Endothelial cell of umbilical vein (primary cell): ENCODE data around the gene SH3D19. TPM values are rescaled to one million over a fixed set of nuclear protein-coding genes. Genes with fewer than 3 reads are reported as not detected.

Experiments used
- BruUV-seq: library from RNA; stranded (reverse); fragments of 400-500 nt; replicated peaks from 2 replicates; lab custom pipeline; 2021; lab: Mats Ljungman, UMichigan
- CTCF ChIA-PET: fragments of 300-600, 350-600 bp; sonication (Branson Sonifier 250); formaldehyde crosslinking; loops from one replicate; lab custom pipeline; 2021; ENCODE audit warnings: antibody characterized with exemption, inconsistent platforms; lab: Charles Lee
- POLR2A ChIA-PET: fragments of 300-600, 350-600 bp; sonication (Branson Sonifier 250); formaldehyde crosslinking; loops from one replicate; lab custom pipeline; 2021; ENCODE audit warnings: antibody characterized with exemption, inconsistent platforms; lab: Charles Lee
- DNase-seq: peaks from one replicate; pipeline ENCODE4 v3.0.0-alpha.2; 2011; ENCODE audit warnings: low read depth, low spot score
- FAIRE-seq: peaks from 2 replicates; lab custom pipeline; 2011; peaks lifted over from hg19 to GRCh38; lab: Jason Lieb, UNC
- H2AFZ ChIP-seq: 2 replicates; pipeline ENCODE4 v1.6.0; 2012; ENCODE audit warnings: low read depth, low read length, control low read depth, inconsistent platforms
- H3K27ac ChIP-seq: 2 replicates; pipeline ENCODE4 v1.5.1; 2011; ENCODE audit warnings: low read depth, mild to moderate bottlenecking, control low read depth, low read length, moderate library complexity; ENCODE audit not compliant: insufficient read depth
- H3K27me3 ChIP-seq, 2 experiments: 2 replicates each; pipeline versions ENCODE4 v1.6.0 to v1.6.1; 2011; ENCODE audit warnings: low read length in 2 of 2, mixed read lengths in 1 of 2; ENCODE audit not compliant: control insufficient read depth in 2 of 2, insufficient read depth in 2 of 2
- H3K36me3 ChIP-seq, 2 experiments: 2 replicates in 1 of 2; 3 replicates in 1 of 2; pipeline ENCODE4 v1.5.1; 2011; ENCODE audit warnings: low read length in 2 of 2, mild to moderate bottlenecking in 1 of 2, moderate library complexity in 1 of 2; ENCODE audit not compliant: control insufficient read depth in 2 of 2, insufficient read depth in 2 of 2; ENCODE audit errors: extremely low read depth in 1 of 2
- H3K4me1 ChIP-seq: 3 replicates; pipeline ENCODE4 v1.5.1; 2011; ENCODE audit warnings: mild to moderate bottlenecking, low read length; ENCODE audit not compliant: control insufficient read depth, insufficient read depth; ENCODE audit errors: extremely low read depth
- H3K4me2 ChIP-seq: 2 replicates; pipeline ENCODE4 v1.6.1; 2011; ENCODE audit warnings: low read length, control low read depth, mixed read lengths; ENCODE audit not compliant: insufficient read depth
- H3K4me3 ChIP-seq, 3 experiments: fragments of 200-600 bp in 1 of 3; sonication (generic), shearing (Covaris generic) in 1 of 3; replicated peaks in 1 of 3; 2 replicates each; pipeline ENCODE4 v1.5.1; 2011 to 2016; ENCODE audit warnings: control low read depth in 3 of 3, low read length in 3 of 3, mild to moderate bottlenecking in 2 of 3, inconsistent platforms in 1 of 3, low read depth in 1 of 3, moderate library complexity in 1 of 3; ENCODE audit not compliant: insufficient read depth in 1 of 3
- H3K79me2 ChIP-seq: 2 replicates; pipeline ENCODE4 v1.6.0; 2012; ENCODE audit warnings: low read length, inconsistent platforms; ENCODE audit not compliant: control insufficient read depth, insufficient read depth
- H3K9ac ChIP-seq: replicated peaks from 2 replicates; pipeline ENCODE3; 2011; ENCODE audit warnings: low read length, control low read depth; ENCODE audit not compliant: insufficient read depth; ENCODE audit errors: extremely low read depth
- H3K9me1 ChIP-seq: replicated peaks from 3 replicates; pipeline ENCODE4 v1.6.0; 2011; ENCODE audit warnings: mild to moderate bottlenecking, low read length; ENCODE audit not compliant: control insufficient read depth, insufficient read depth; ENCODE audit errors: extremely low read depth
- H3K9me3 ChIP-seq: replicated peaks from 2 replicates; pipeline ENCODE4 v1.5.1; 2012; ENCODE audit warnings: low read length, inconsistent platforms; ENCODE audit not compliant: control insufficient read depth, insufficient read depth
- H4K20me1 ChIP-seq: replicated peaks from 2 replicates; pipeline ENCODE3; 2011; ENCODE audit warnings: mild to moderate bottlenecking, low read length; ENCODE audit not compliant: control insufficient read depth, insufficient read depth; ENCODE audit errors: extremely low read depth
- EZH2 ChIP-seq: IDR thresholded peaks from 2 replicates; pipeline ENCODE4 v1.6.1; 2012; ENCODE audit warnings: borderline replicate concordance, low read depth, mild to moderate bottlenecking, moderate library complexity, low read length, inconsistent platforms; ENCODE audit not compliant: severe bottlenecking
- FOS ChIP-seq: IDR thresholded peaks from 2 replicates; pipeline ENCODE4 v1.6.1; 2011; ENCODE audit warnings: mild to moderate bottlenecking, low read length, moderate library complexity, borderline replicate concordance; ENCODE audit not compliant: insufficient read depth
- GATA2 ChIP-seq: IDR thresholded peaks from 2 replicates; pipeline ENCODE4 v1.7.0; 2011; ENCODE audit warnings: low read depth, mild to moderate bottlenecking, moderate library complexity, mixed read lengths, low read length; ENCODE audit not compliant: insufficient read length, insufficient read depth
- JUN ChIP-seq: IDR thresholded peaks from 2 replicates; pipeline ENCODE4 v1.6.1; 2011; ENCODE audit warnings: borderline replicate concordance, low read depth; ENCODE audit not compliant: insufficient read length, insufficient read depth
- MYC ChIP-seq: IDR thresholded peaks from one replicate; pipeline ENCODE4 v1.6.1; 2011; ENCODE audit warnings: mild to moderate bottlenecking, low read depth, low read length
- POLR2A ChIP-seq: IDR thresholded peaks from 2 replicates; pipeline ENCODE4 v1.6.1; 2012; ENCODE audit warnings: low read depth, mild to moderate bottlenecking, control low read depth, low read length
- POLR2AphosphoS5 ChIP-seq: IDR thresholded peaks from 2 replicates; pipeline ENCODE4 v1.6.1; 2012; ENCODE audit warnings: low read depth, mild to moderate bottlenecking, control low read depth, low read length, moderate library complexity; ENCODE audit not compliant: insufficient read depth
- dilution Hi-C: fragments of 300-500 bp; cut with MboI; formaldehyde crosslinking; loops from one replicate; pipeline ENCODE4 v1.15.0; 2019; ENCODE audit warnings: low sequenced_read_pairs; ENCODE audit not compliant: extremely low pct_ligation_motif_present
- intact Hi-C: fragments of 100-400 bp; cut with micrococcal nuclease; formaldehyde crosslinking; loops from one replicate; pipeline ENCODE4 v1.10.0; 2022
- polyA plus RNA-seq, 4 experiments: library from polyadenylated mRNA; depleted of rRNA in 3 of 4; stranded (reverse) in 3 of 4; unstranded in 1 of 4; fragments of >200 nt; gene quantifications; 2 replicates each; pipeline versions ENCODE4 v1.2.1 to v1.2.3, GENCODE V29; 2011 to 2012; ENCODE audit warnings: missing spikeins in 1 of 4
- total RNA-seq: library from RNA; stranded (reverse); gene quantifications from 2 replicates; pipeline ENCODE4 v1.2.3, GENCODE V29; 2021
- TF ChIP-seq, protein P1 (sequence below), 2 donors: IDR thresholded peaks; 1 replicate in 1 of 2; 2 replicates in 1 of 2; pipeline ENCODE4 v1.5.1; 2011; ENCODE audit warnings: low read length in 2 of 2, mild to moderate bottlenecking in 2 of 2, moderate library complexity in 2 of 2, control low read depth in 1 of 2, inconsistent platforms in 1 of 2, low read depth in 1 of 2; ENCODE audit not compliant: insufficient read depth in 1 of 2; ENCODE audit errors: extremely low read depth in 1 of 2
- TF ChIP-seq, protein P2 (sequence below): IDR thresholded peaks from 2 replicates; pipeline ENCODE4 v1.6.1; 2011; ENCODE audit not compliant: insufficient read depth, insufficient read length

The SH3D19 gene
- total and polyA plus RNA-seq, 2 donors (not counting 3 experiments of a cell fraction or from before 2014, with no cell fraction given): 37.5 to 92.8 TPM

DNA sequence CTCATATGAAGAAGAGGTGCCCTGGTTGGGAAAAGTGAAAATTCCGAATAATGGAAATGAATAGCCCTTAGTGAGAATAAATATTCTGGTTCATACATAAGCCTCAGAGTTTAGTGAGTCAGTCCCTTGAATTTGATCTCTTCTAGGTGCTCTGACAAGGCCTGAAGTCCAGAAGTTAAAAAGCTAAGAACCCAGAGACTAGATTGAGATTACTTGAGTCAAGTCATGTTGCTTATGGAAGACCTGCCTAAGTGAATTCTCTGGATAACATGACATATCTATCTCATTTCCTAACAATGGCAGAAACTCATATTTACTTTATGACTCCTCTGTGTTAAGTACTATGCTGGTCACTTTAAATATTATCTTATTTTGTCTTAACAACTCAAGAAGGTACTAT, 58.9 kb downstream of the SH3D19 start:
- FAIRE-seq: peak; percentile 70
- H3K79me2 ChIP-seq: peaks cover 13% of the 10 kb centered on the region
- TF ChIP-seq GATA2 (no peak), FOS (peak; percentile 26)
- no peak overlapping the region for H3K4me3 ChIP-seq
- peak; percentile 42 for DNase-seq
- no peaks in the 10 kb centered on the region for H3K27me3 ChIP-seq
- no peak overlapping the region for H3K27ac ChIP-seq
- H3K4me1 ChIP-seq: peaks cover 13% of the 10 kb centered on the region
- intact Hi-C loops (no loop called here), dilution Hi-C loops (no loop called here)
- H3K9ac ChIP-seq: no peak overlapping the region
- no peaks in the 10 kb centered on the region for H4K20me1 ChIP-seq
- CTCF ChIA-PET: interaction anchor here (1.3 to 1.7 kb wide), 2 partner anchors 10 to 21 kb away, joined by 3 to 4 read pairs; no protein-coding TSS in a partner anchor
- no peaks in the 10 kb centered on the region for H3K36me3 ChIP-seq
- POLR2A ChIA-PET: no interaction called here
- H3K4me2 ChIP-seq: no peak overlapping the region
- H3K9me3 ChIP-seq: no peaks in the 10 kb centered on the region
- BruUV-seq: no TSS peak
- no peaks in the 10 kb centered on the region for H3K9me1 ChIP-seq
- H2AFZ ChIP-seq: no peak overlapping the region

DNA sequence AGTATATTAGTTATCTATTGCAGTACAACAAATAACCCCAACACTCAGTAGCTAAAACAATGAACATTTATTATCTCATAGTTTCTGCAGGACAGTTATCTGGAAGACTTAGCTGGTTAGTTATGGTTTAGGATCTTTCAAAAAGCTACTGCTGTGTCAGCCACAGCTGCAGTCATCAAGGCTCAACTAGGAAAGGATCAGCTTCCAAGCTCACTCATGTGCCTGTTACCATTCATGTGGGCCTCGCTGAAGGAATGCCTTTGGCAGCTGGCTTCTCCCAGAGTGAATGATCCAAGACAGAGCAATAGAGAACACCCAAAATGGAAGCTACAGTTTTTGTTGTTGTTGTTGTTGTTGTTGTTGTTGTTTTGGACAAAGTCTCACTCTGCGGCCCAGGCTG, 62.0 kb downstream of the SH3D19 start:
- H3K27me3 ChIP-seq: no peaks in the 10 kb centered on the region
- H3K4me1 ChIP-seq: peaks cover 13% of the 10 kb centered on the region
- intact Hi-C loops (no loop called here), dilution Hi-C loops (no loop called here)
- no peaks in the 10 kb centered on the region for H4K20me1 ChIP-seq
- TF ChIP-seq GATA2 (no peak), JUN (no peak), POLR2A (no peak), FOS (no peak), POLR2AphosphoS5 (no peak), MYC (no peak), EZH2 (no peak)
- TF ChIP-seq, protein P1, sequence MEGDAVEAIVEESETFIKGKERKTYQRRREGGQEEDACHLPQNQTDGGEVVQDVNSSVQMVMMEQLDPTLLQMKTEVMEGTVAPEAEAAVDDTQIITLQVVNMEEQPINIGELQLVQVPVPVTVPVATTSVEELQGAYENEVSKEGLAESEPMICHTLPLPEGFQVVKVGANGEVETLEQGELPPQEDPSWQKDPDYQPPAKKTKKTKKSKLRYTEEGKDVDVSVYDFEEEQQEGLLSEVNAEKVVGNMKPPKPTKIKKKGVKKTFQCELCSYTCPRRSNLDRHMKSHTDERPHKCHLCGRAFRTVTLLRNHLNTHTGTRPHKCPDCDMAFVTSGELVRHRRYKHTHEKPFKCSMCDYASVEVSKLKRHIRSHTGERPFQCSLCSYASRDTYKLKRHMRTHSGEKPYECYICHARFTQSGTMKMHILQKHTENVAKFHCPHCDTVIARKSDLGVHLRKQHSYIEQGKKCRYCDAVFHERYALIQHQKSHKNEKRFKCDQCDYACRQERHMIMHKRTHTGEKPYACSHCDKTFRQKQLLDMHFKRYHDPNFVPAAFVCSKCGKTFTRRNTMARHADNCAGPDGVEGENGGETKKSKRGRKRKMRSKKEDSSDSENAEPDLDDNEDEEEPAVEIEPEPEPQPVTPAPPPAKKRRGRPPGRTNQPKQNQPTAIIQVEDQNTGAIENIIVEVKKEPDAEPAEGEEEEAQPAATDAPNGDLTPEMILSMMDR (IDR thresholded peaks at IDR 0.05; ENCODE audit: extremely low read depth in 1 of 2, insufficient read depth in 1 of 2, low read depth in 1 of 2, low read length in 2 of 2): no peak
- TF ChIP-seq, protein P2, sequence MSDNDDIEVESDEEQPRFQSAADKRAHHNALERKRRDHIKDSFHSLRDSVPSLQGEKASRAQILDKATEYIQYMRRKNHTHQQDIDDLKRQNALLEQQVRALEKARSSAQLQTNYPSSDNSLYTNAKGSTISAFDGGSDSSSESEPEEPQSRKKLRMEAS: no peak
- FAIRE-seq (no peak), DNase-seq (no peak)
- no peak overlapping the region for H3K4me2 ChIP-seq
- H2AFZ ChIP-seq: no peak overlapping the region
- ChIA-PET POLR2A (interaction anchor here (0.7 kb wide), 1 partner anchor 312 kb away, joined by 3 read pairs; no protein-coding TSS in a partner anchor), CTCF (interaction anchor here (2.4 kb wide), 1 partner anchor 14 kb away, joined by 13 read pairs; the partner anchor contains the start of gene PRSS48)
- H3K4me3 ChIP-seq: no peak overlapping the region
- no peak overlapping the region for H3K9ac ChIP-seq
- H3K27ac ChIP-seq: no peak overlapping the region
- H3K9me1 ChIP-seq: no peaks in the 10 kb centered on the region
- H3K79me2 ChIP-seq: peaks cover 15% of the 10 kb centered on the region
- H3K36me3 ChIP-seq: no peaks in the 10 kb centered on the region
- BruUV-seq: no TSS peak
- no peaks in the 10 kb centered on the region for H3K9me3 ChIP-seq
